Left colon (tissue), 2 donors: ENCODE data around the gene ALDH2. TPM values are rescaled to one million over a fixed set of nuclear protein-coding genes. Genes with fewer than 3 reads are reported as not detected.
A peak's percentile ranks its signal among the peaks of the same experiment; 100 is the strongest.

Experiments used
- ATAC-seq: fragments of 200-7000 bp; cut with Tn5 transposase; one replicate; pipeline ENCODE4 v1.9.1; 2020; ENCODE audit warnings: mild to moderate bottlenecking, moderate library complexity
- DNase-seq, 2 donors: peaks; one replicate each; pipeline ENCODE4 v3.0.0-alpha.2; 2020
- intact Hi-C, 2 donors: fragments of 100-400 bp; cut with DNase I in 1 of 2; cut with micrococcal nuclease in 1 of 2; formaldehyde crosslinking; loops; one replicate each; pipeline versions ENCODE4 v1.11.2 to v1.14.0; 2022; cut with DNase I, micrococcal nuclease
- microRNA-seq, 2 donors: library from miRNA; unstranded; fragments of <30 nt; microRNA quantifications; one replicate each; pipeline versions ENCODE4 v1.1.0 to v1.2.0, GENCODE V29; 2020
- total RNA-seq, 2 donors: library from RNA; stranded (reverse); fragmentation: NEBNext Ultra II Directional; extraction: Animal tissue kit (Norgen Biotek cat#: 25700); gene quantifications; one replicate each; pipeline ENCODE4 v1.2.1, GENCODE V29; 2021
- donor health status: DM: no; HTN: no; CAD: no.
- donor health status: DM: yes; HTN: yes; CAD: no.

Gene ALDH2
- total RNA-seq, 2 donors from 2014 or later = 371 to 399 TPM

GRCh38 chr12:111841236-111841749, 74.6 kb downstream of the ALDH2 start:
- no peak for DNase-seq
- no peak for ATAC-seq
- intact Hi-C loops = no loop called here

GRCh38 chr12:111841750-111842555, 75.2 kb downstream of the ALDH2 start, which contains the start of gene MAPKAPK5:
Gene MAPKAPK5, plus strand, starts transcription at chr12:111842228. Its CDS starts 506 bp downstream, at chr12:111842734.
- intact Hi-C loops = no loop called here
- ATAC-seq = peak; percentile 83

GRCh38 chr12:111842556-111843396, 76.0 kb downstream of the ALDH2 start:
- ATAC-seq (peak; percentile 75), DNase-seq (peak; percentile 72 to 76)
- intact Hi-C loops = no loop called here

More at GRCh38 chr12:111841750-111842555, 75.2 kb downstream of the ALDH2 start, which contains the start of gene MAPKAPK5:
- peak; percentile 91 to 96 for DNase-seq

GRCh38 chr12:111846016-111846415, 79.3 kb downstream of the ALDH2 start:
- intact Hi-C loops = no loop called here
- DNase-seq (no peak), ATAC-seq (no peak)

- peak; percentile 98 for ATAC-seq
- intact Hi-C loops = no loop called here
- no peak for DNase-seq
These were observed 83.8 kb downstream of the ALDH2 start for GRCh38 chr12:111850526-111850925.

GRCh38 chr12:111858186-111858585, 91.5 kb downstream of the ALDH2 start:
- ATAC-seq = no peak
- no peak for DNase-seq
- intact Hi-C loops = no loop called here

- ATAC-seq (no peak), DNase-seq (no peak)
- intact Hi-C loops = no loop called here
These were observed 92.0 kb downstream of the ALDH2 start for GRCh38 chr12:111858778-111859177.

GRCh38 chr12:111864913-111865312, 98.2 kb downstream of the ALDH2 start:
- no peak for DNase-seq
- intact Hi-C loops = no loop called here

More at GRCh38 chr12:111864913-111865312, 98.2 kb downstream of the ALDH2 start:
- no peak for ATAC-seq

Small RNA genes within 50 kb of the gene (microRNA-seq; reads per million reads assigned to microRNA genes)
- 0 to 3.2 reads per million in 2 donors for gene MIR6761

Other genes with a start within 250 kb of the ALDH2 start
- 10 to 100 TPM; 43.0 to 64.2 TPM for gene ATXN2, start 167.6 kb upstream of the ALDH2 start, total RNA-seq
- 10 to 100 TPM; 15.7 to 19.7 TPM for gene BRAP, start 81.0 kb upstream of the ALDH2 start, total RNA-seq
- 10 to 100 TPM; 39.5 to 44.1 TPM for gene ACAD10, start 80.9 kb upstream of the ALDH2 start, total RNA-seq
- 10 to 100 TPM; 76.1 to 86.4 TPM for gene MAPKAPK5, start 75.3 kb downstream of the ALDH2 start, total RNA-seq
- 10 to 100 TPM in 1 of 2 donors, 1 to 10 TPM in 1; 9.3 to 11.9 TPM for gene TMEM116, start 246.2 kb downstream of the ALDH2 start, total RNA-seq
- 100 to 1,000 TPM; 113 to 117 TPM for gene ERP29, start 246.5 kb downstream of the ALDH2 start, total RNA-seq